ENCODE results near the gene PLA2G2F. TPM values are rescaled to one million over a fixed set of nuclear protein-coding genes. Genes with fewer than 3 reads are reported as not detected.

The PLA2G2F gene
- total RNA-seq, 2 experiments from 2014 or later, result not detected

DNA sequence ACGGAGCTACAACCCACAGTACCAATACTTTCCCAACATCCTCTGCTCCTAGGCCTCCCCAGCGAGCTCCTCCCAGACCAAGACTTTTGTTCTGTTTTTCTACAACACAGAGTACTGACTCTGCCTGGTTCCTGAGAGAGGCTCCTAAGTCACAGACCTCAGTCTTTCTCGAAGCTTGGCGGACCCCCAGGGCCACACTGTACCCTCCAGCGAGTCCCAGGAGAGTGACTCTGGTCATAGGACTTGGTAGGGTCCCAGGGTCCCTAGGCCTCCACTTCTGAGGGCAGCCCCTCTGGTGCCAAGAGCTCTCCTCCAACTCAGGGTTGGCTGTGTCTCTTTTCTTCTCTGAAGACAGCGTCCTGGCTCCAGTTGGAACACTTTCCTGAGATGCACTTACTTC is 48.5 kb upstream of the PLA2G2F start:
- Histone ChIP-seq H3K4me1 (ENCODE audit: insufficient read depth, low read length) (no peaks in the 10 kb centered on the region), H3K27me3 (ENCODE audit: control insufficient read depth in 1 of 2, insufficient read depth in 2 of 2, low read length in 2 of 2) (peaks cover 0 to 9% of the 10 kb centered on the region in 2 experiments), H3K4me3 (ENCODE audit: low read length) (no peak overlapping the region), H3K36me3 (ENCODE audit: insufficient read depth, low read length) (no peaks in the 10 kb centered on the region), H3K9me3 (ENCODE audit: control insufficient read depth in 1 of 2, insufficient read depth in 1 of 2, low read length in 2 of 2) (no peaks in the 10 kb centered on the region), H3K27ac (ENCODE audit: low read depth in 1 of 2, low read length in 2 of 2) (no peak overlapping the region)
- no peaks in the 10 kb centered on the region for H3K4me1 Mint-ChIP-seq (ENCODE audit: low read depth)
- H3K9me3 Mint-ChIP-seq, result no peaks in the 10 kb centered on the region
- ChIA-PET POLR2A (no interaction called here), CTCF (no interaction called here)
- H3K27ac Mint-ChIP-seq, result no peak overlapping the region
- no peak for DNase-seq
- no peak for ATAC-seq (ENCODE audit: poor library complexity)
- intact Hi-C loops (cut with DNase I, micrococcal nuclease), result no loop called here
- TF ChIP-seq, protein P1, sequence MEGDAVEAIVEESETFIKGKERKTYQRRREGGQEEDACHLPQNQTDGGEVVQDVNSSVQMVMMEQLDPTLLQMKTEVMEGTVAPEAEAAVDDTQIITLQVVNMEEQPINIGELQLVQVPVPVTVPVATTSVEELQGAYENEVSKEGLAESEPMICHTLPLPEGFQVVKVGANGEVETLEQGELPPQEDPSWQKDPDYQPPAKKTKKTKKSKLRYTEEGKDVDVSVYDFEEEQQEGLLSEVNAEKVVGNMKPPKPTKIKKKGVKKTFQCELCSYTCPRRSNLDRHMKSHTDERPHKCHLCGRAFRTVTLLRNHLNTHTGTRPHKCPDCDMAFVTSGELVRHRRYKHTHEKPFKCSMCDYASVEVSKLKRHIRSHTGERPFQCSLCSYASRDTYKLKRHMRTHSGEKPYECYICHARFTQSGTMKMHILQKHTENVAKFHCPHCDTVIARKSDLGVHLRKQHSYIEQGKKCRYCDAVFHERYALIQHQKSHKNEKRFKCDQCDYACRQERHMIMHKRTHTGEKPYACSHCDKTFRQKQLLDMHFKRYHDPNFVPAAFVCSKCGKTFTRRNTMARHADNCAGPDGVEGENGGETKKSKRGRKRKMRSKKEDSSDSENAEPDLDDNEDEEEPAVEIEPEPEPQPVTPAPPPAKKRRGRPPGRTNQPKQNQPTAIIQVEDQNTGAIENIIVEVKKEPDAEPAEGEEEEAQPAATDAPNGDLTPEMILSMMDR (IDR thresholded peaks at IDR 0.05), result no peak
- no peak overlapping the region for H3K4me3 Mint-ChIP-seq
- H3K27me3 Mint-ChIP-seq, result peaks cover 17% of the 10 kb centered on the region
- no peaks in the 10 kb centered on the region for H3K36me3 Mint-ChIP-seq (ENCODE audit: low read depth)

DNA sequence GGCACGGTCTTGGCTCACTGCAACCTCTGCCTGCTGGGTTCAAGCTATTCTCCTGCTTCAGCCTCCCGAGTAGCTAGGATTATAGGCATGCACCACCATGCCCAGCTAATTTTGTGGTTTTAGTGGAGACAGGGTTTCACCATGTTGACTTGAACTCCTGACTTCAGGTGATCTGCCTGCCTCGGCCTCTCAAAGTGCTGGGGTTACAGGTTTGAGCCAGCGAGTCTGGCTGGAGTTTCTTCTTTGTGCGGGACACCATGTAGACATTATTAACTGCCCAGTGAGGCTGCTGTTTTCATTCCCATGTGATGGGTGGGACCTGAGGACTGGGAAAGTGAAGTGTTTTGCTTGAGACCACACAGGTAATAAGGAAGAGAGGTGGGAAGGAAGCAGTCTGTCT is 45.8 kb upstream of the PLA2G2F start:
- Mint-ChIP-seq H3K36me3 (ENCODE audit: low read depth) (no peaks in the 10 kb centered on the region), H3K4me3 (no peak overlapping the region), H3K27ac (no peak overlapping the region), H3K4me1 (ENCODE audit: low read depth) (no peaks in the 10 kb centered on the region), H3K27me3 (peaks cover 17% of the 10 kb centered on the region), H3K9me3 (no peaks in the 10 kb centered on the region)
- no peak for DNase-seq
- CTCF ChIA-PET, result no interaction called here
- no peak overlapping the region for H3K4me3 ChIP-seq (ENCODE audit: low read length)
- intact Hi-C loops (cut with DNase I, micrococcal nuclease), result no loop called here
- TF ChIP-seq, protein P1 (IDR thresholded peaks at IDR 0.05), result no peak
- ATAC-seq (ENCODE audit: poor library complexity), result no peak
- no peaks in the 10 kb centered on the region for H3K9me3 ChIP-seq (ENCODE audit: control insufficient read depth in 1 of 2, insufficient read depth in 1 of 2, low read length in 2 of 2)
- H3K27ac ChIP-seq (ENCODE audit: low read depth in 1 of 2, low read length in 2 of 2), result no peak overlapping the region
- peaks cover 0 to 9% of the 10 kb centered on the region in 2 experiments for H3K27me3 ChIP-seq (ENCODE audit: control insufficient read depth in 1 of 2, insufficient read depth in 2 of 2, low read length in 2 of 2)
- no peaks in the 10 kb centered on the region for H3K36me3 ChIP-seq (ENCODE audit: insufficient read depth, low read length)
- POLR2A ChIA-PET, result no interaction called here
- H3K4me1 ChIP-seq (ENCODE audit: insufficient read depth, low read length), result no peaks in the 10 kb centered on the region

DNA sequence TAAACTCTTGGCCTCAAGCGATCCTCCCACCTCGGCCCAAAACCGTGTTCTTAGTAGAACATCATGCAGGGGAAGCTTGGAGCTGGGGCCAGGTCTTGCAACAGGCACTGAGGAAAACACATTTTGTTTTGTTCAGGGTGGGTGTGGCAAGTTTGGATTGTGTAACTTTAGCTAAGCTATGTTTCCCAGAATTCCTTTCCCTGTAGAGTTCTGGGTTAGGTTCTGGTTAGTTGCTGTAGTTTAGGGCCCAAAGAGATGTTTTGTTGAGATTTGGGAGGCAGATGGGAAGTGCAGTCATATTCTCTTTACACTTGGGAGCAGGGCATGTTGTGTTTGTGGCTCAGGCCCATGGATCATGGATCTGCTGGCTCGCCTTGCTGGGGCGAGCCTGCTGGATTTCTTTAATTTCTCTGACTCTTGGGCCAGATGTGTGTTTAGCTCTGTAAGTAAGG is 45.2 kb upstream of the PLA2G2F start:
- CTCF ChIA-PET, result no interaction called here
- DNase-seq, result no peak
- intact Hi-C loops (cut with DNase I, micrococcal nuclease), result no loop called here

More for the DNA sequence above, 45.2 kb upstream of the PLA2G2F start:
- H3K4me3 Mint-ChIP-seq, result no peak overlapping the region
- Histone ChIP-seq H3K27me3 (ENCODE audit: control insufficient read depth in 1 of 2, insufficient read depth in 2 of 2, low read length in 2 of 2) (peaks cover 0 to 9% of the 10 kb centered on the region in 2 experiments), H3K4me1 (ENCODE audit: insufficient read depth, low read length) (no peaks in the 10 kb centered on the region), H3K9me3 (ENCODE audit: control insufficient read depth in 1 of 2, insufficient read depth in 1 of 2, low read length in 2 of 2) (no peaks in the 10 kb centered on the region), H3K36me3 (ENCODE audit: insufficient read depth, low read length) (no peaks in the 10 kb centered on the region), H3K4me3 (ENCODE audit: low read length) (no peak overlapping the region), H3K27ac (ENCODE audit: low read depth in 1 of 2, low read length in 2 of 2) (no peak overlapping the region)
- no peaks in the 10 kb centered on the region for H3K36me3 Mint-ChIP-seq (ENCODE audit: low read depth)
- H3K9me3 Mint-ChIP-seq, result no peaks in the 10 kb centered on the region
- H3K27me3 Mint-ChIP-seq, result peaks cover 17% of the 10 kb centered on the region
- H3K4me1 Mint-ChIP-seq (ENCODE audit: low read depth), result no peaks in the 10 kb centered on the region
- POLR2A ChIA-PET, result no interaction called here
- no peak overlapping the region for H3K27ac Mint-ChIP-seq
- TF ChIP-seq, protein P1 (IDR thresholded peaks at IDR 0.05), result no peak
- no peak for ATAC-seq (ENCODE audit: poor library complexity)

Data from CD4-positive, alpha-beta T cell (primary cell).